ENCODE data around the gene ERVK3-1. TPM values are rescaled to one million over a fixed set of nuclear protein-coding genes. Genes with fewer than 3 reads are reported as not detected.

Gene ERVK3-1
- total RNA-seq, 1 experiment from 2014 or later = 84.0 TPM

GRCh38 chr19:58332697-58333096 is 27.5 kb downstream of the ERVK3-1 start:
- Histone ChIP-seq H3K27ac (ENCODE audit: low read length) (no peak overlapping the region), H3K36me3 (ENCODE audit: control insufficient read depth, insufficient read depth, low read length) (no peaks in the 10 kb centered on the region), H3K4me3 (ENCODE audit: low read depth in 2 of 2, low read length in 2 of 2) (no peak overlapping the region), H3K4me1 (ENCODE audit: control insufficient read depth, insufficient read depth, low read length) (peaks cover 17% of the 10 kb centered on the region), H3K27me3 (ENCODE audit: control insufficient read depth, insufficient read depth, low read length) (no peaks in the 10 kb centered on the region), H3K9me3 (ENCODE audit: control insufficient read depth, insufficient read depth, low read depth, low read length) (no peaks in the 10 kb centered on the region)
- CTCF ChIA-PET = no interaction called here
- BruUV-seq (replicated peaks) = no TSS peak
- in situ Hi-C loops (cut with HindIII; ENCODE audit: low pct_unique_long_range_greater_than_20kb, low sequenced_read_pairs) = no loop called here
- intact Hi-C loops (cut with micrococcal nuclease; ENCODE audit: unreplicated experiment) = no loop called here
- ATAC-seq (no peak), DNase-seq (ENCODE audit: low read depth, low spot score) (no peak)
- no peak for TF ChIP-seq TCF7L2 (IDR thresholded peaks at IDR 0.05; ENCODE audit: low read depth, low read length)
- no peak for TF ChIP-seq SIN3A (IDR thresholded peaks at IDR 0.05; ENCODE audit: borderline replicate concordance, insufficient read depth, low read depth, low read length)
- TF ChIP-seq POLR2AphosphoS5 (IDR thresholded peaks at IDR 0.05; ENCODE audit: low read depth, low read length) = no peak
- TF ChIP-seq REST (IDR thresholded peaks at IDR 0.05; ENCODE audit: insufficient read depth in 1 of 2, low read depth in 2 of 2, low read length in 1 of 2) = no peak
- POLR2A ChIA-PET = interaction anchor here (0.7 kb wide), 1 partner anchor 418 kb away, joined by 17 read pairs; no protein-coding TSS in a partner anchor

- Histone ChIP-seq H3K36me3 (ENCODE audit: control insufficient read depth, insufficient read depth, low read length) (no peaks in the 10 kb centered on the region), H3K4me3 (ENCODE audit: low read depth in 2 of 2, low read length in 2 of 2) (no peak overlapping the region), H3K27ac (ENCODE audit: low read length) (no peak overlapping the region), H3K9me3 (ENCODE audit: control insufficient read depth, insufficient read depth, low read depth, low read length) (0 out of 2 replicates have a peak, but pooled peaks cover 4% of the 10 kb centered on the region), H3K4me1 (ENCODE audit: control insufficient read depth, insufficient read depth, low read length) (peaks cover 4% of the 10 kb centered on the region), H3K27me3 (ENCODE audit: control insufficient read depth, insufficient read depth, low read length) (no peaks in the 10 kb centered on the region)
- TF ChIP-seq TCF7L2 (IDR thresholded peaks at IDR 0.05; ENCODE audit: low read depth, low read length) (no peak), SIN3A (IDR thresholded peaks at IDR 0.05; ENCODE audit: borderline replicate concordance, insufficient read depth, low read depth, low read length) (no peak), REST (IDR thresholded peaks at IDR 0.05; ENCODE audit: insufficient read depth in 1 of 2, low read depth in 2 of 2, low read length in 1 of 2) (no peak)
- ChIA-PET CTCF (no interaction called here), POLR2A (no interaction called here)
- BruUV-seq (replicated peaks) = no TSS peak
- intact Hi-C loops (cut with micrococcal nuclease; ENCODE audit: unreplicated experiment) (no loop called here), in situ Hi-C loops (cut with HindIII; ENCODE audit: low pct_unique_long_range_greater_than_20kb, low sequenced_read_pairs) (no loop called here)
- ATAC-seq (no peak), DNase-seq (ENCODE audit: low read depth, low spot score) (no peak)
Observed at GRCh38 chr19:58334691-58335249, 29.6 kb downstream of the ERVK3-1 start.

- no peak for ATAC-seq
- H3K9me3 ChIP-seq (ENCODE audit: control insufficient read depth, insufficient read depth, low read depth, low read length) = 0 out of 2 replicates have a peak, but pooled peaks cover 4% of the 10 kb centered on the region
- H3K27ac ChIP-seq (ENCODE audit: low read length) = no peak overlapping the region
- H3K4me1 ChIP-seq (ENCODE audit: control insufficient read depth, insufficient read depth, low read length) = no peaks in the 10 kb centered on the region
- H3K4me3 ChIP-seq (ENCODE audit: low read depth in 2 of 2, low read length in 2 of 2) = no peak overlapping the region
- DNase-seq (ENCODE audit: low read depth, low spot score) = no peak
- no peaks in the 10 kb centered on the region for H3K27me3 ChIP-seq (ENCODE audit: control insufficient read depth, insufficient read depth, low read length)
- CTCF ChIA-PET = no interaction called here
- BruUV-seq (replicated peaks) = no TSS peak
- intact Hi-C loops (cut with micrococcal nuclease; ENCODE audit: unreplicated experiment) (no loop called here), in situ Hi-C loops (cut with HindIII; ENCODE audit: low pct_unique_long_range_greater_than_20kb, low sequenced_read_pairs) (no loop called here)
- POLR2A ChIA-PET = no interaction called here
- TF ChIP-seq SIN3A (IDR thresholded peaks at IDR 0.05; ENCODE audit: borderline replicate concordance, insufficient read depth, low read depth, low read length) (no peak), CTCF (IDR thresholded peaks at IDR 0.05) (no peak), POLR2AphosphoS5 (IDR thresholded peaks at IDR 0.05; ENCODE audit: low read depth, low read length) (no peak), REST (IDR thresholded peaks at IDR 0.05; ENCODE audit: insufficient read depth in 1 of 2, low read depth in 2 of 2, low read length in 1 of 2) (no peak), TCF7L2 (IDR thresholded peaks at IDR 0.05; ENCODE audit: low read depth, low read length) (no peak)
- no peaks in the 10 kb centered on the region for H3K36me3 ChIP-seq (ENCODE audit: control insufficient read depth, insufficient read depth, low read length)
Observed at GRCh38 chr19:58335630-58336029, 30.5 kb downstream of the ERVK3-1 start.
